ENCODE measurements around the gene BAZ2A. TPM values are rescaled to one million over a fixed set of nuclear protein-coding genes. Genes with fewer than 3 reads are reported as not detected.
"Not testable (repeated sequence)": the region's sequence is repeated elsewhere in the genome, so short reads cannot be mapped to it uniquely, and the experiment has no call there.

BAZ2A gene
- 41.3 TPM for polyA plus RNA-seq (ENCODE audit: insufficient read length)

DNA sequence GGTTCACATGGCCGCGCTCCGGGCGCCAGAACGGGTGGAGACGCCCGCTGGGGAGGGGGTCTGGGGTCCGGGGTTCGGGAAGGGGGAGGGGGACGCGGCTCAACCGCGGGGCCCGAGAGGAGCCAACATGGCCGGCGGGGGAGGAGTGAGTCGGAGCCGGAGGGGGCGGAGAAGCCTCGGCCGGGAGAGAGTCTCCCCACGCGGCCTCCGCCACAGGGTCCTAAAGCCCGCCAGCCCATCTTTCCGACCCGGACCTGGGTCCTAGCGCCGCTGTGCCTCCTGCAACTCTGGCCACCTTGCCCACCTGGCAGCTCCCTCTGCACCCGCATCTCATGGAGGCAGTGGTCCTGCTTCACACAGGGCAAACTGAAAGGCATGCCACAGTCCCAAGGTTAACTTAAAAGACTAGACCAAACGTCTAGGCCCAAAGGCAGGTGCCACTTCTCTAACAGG is at the start of gene BAZ2A:
Gene BAZ2A (minus strand): TSS at position 147 of the 453 bp plus-strand sequence. CDS start 12,796 bp downstream, outside the sequence.
- peak; percentile 60 for DNase-seq (ENCODE audit: low read depth)

DNA sequence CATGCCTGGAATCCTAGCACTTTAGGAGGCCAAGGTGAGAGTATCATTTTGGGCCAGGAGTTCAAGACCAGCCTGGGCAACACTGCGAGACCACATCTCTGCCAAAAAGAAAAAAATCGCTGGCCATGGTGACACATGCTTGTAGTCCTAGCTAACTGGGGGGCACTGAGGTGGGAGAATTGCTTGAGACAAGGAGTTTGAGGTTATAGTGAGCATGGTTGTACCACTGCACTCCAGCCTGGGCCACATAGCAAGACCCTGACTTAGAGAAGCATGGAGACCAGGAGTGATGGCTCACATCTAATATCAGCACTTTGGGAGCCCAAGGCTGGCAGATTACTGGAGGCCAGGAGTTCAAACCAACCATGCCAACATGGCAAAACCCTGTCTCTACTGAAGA is 48.7 kb upstream of the BAZ2A start:
- no peak for DNase-seq (ENCODE audit: low read depth)

DNA sequence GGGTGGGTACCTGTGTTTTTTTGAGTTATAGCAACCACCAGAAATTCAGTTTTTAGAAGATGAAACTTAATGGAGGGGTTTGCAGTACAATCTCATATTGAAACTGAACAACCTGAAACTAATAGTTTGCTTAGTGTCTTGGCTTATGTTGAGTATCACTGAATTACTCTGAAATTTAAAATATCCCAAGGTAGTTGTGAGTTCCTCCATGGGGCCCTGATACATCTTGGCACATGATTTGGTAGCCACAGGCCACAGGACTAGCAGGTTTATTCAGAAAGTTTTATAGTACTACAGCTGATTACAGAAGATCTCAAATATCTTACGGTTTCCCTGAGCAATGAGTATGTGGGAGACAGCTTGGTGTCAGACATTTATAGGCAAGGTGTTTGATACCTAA is 47.6 kb upstream of the BAZ2A start:
- no peak for DNase-seq (ENCODE audit: low read depth)

DNA sequence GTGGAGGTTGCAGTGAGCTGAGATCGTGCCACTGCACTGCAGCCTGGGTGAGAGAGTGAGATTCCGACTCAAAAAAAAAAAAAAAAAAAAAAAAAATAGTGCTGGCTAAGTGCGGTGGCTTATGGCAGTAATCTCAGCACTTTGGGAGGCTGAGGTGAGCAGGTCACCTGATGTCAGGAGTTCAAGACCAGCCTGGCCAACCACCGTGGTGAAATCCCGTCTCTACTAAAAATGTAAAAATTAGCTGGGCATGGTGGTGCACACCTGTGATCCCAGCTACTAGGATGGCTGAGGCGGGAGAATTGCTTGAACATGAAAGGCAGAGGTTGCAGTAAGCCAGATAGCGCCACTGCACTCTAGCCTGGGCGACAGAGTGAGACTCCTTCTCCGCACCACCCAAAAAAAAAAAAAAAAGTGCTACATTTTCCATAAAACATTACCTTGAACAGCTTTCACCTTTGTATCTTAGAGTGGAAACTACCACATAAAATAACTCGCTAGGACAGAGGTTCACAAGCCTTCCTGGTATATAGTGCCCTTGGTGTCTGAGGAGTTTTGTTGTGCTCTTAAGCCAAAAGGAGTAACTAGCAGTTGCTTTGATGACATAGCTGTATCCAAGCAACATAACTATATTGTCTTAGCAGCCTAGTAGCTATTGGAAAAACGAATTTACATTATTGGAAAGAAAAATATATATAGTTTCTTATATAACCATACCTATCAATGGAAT is 46.9 kb upstream of the BAZ2A start:
- no peak for DNase-seq (ENCODE audit: low read depth)

DNA sequence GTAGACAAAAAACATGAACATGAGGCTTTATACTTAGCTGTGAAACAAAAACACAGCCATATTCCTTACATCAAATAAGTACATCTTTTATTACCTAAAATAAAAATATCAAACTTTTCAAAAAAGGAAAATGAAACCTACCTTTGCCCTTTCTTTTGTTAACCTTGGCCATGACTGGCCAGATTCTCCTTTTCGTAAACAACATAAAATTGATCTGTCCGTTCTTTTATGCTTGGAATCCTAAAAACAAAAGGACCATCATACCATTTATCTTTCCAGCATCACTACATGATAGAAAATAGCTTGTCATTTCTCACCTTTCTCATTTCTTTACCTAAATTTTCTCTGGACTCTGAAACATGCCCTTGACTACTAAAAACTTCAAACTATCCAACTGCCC is 41.5 kb upstream of the BAZ2A start:
- DNase-seq (ENCODE audit: low read depth): no peak

DNA sequence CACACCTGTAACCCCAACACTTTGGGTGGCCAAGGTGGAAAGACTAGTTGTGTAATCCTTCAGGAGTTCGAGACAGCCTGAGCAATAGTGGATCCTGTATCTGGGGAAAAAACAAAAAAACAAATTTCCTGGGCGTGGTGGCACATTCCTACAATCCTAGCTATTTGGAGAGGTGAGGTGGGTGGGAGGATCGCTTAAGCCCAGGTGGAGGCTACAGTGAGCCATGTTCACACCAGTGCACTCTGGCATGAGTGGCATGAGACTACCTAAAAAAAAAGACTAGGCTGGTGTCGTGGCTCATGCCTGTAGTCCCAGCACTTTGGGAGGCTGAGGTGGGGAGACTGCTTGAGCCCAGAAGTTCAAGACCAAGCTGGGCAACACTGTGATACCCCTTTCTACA is 40.7 kb upstream of the BAZ2A start:
- DNase-seq (ENCODE audit: low read depth): no peak

DNA sequence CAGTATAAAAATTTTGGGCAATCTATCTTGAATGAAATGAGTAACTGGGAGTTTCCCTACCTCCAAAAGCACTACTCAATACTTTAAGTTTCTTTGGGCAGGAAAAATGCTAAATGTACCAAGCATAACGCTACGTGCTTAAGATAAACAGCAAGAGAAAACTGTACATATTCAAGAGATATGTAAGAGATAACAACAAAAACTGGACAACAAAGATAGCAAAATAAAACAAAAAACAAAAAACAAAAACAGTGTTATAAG is 38.0 kb upstream of the BAZ2A start:
- DNase-seq (ENCODE audit: low read depth): no peak

DNA sequence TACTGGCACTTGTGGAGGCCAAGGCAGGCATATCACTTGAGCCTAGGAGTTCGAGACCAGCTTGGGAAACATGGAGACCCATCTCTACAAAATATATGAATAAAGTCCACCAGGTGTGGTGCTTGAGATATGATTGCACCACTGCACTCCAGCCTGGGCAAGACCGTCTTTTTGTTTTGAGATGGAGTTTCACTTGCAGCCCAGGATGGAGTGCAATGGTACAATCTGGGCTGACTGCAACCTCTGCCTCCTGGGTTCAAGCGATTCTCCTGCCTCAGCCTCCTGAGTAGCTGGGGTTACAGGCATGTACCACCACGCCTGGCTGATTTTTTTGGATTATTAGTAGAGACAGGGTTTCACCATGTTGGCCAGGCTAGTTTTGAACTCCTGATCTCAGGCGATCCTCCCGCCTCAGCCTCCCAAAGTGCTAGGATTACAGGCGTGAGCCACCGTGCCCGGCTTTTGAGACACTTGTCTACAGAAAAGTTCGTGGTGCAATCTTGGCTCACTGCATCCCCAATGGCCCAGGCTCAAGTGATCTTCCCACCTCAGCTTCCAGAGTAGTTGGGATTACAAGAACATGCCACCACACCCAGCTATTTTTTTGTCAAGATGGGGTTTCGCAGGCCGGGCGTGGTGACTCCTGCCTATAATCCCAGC is 32.0 kb upstream of the BAZ2A start:
- no peak for DNase-seq (ENCODE audit: low read depth)

DNA sequence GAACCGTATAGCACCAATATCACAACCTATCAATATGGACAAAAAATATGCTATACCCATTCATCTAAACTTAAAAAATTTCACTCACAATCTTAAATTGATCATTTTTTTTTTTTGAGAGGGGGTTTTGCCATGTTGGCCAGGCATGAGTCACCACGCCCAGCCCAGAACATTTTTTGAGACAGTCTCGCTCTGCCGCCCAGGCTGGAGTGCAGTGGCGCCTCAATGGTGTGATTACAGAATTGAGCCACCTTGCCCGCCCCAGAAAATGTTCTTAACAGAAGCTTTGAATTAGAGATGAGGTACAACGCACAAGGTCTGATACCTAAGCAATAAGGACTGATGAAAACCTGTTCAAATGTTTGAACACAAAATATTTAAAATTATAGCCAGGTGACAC is 31.4 kb upstream of the BAZ2A start:
- DNase-seq (ENCODE audit: low read depth): no peak

DNA sequence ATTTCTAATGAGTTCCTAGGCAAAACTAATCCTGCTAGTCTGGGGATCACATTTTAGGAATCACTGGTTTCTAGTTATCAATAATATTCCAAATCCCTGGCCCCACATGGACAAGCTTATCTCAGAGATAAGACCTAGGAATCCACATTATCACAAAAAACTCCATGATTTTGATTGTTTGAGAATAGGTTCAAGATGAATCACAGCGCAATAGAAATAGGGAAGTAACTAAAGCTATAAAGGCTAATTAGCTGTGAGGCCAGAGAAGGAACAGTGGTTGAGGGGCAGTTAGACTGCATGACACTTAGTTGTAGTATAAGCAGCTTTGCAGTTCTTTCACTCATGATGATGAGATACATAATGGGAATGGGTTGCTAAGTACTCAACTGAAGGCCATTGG is 28.8 kb upstream of the BAZ2A start:
- no peak for DNase-seq (ENCODE audit: low read depth)

DNA sequence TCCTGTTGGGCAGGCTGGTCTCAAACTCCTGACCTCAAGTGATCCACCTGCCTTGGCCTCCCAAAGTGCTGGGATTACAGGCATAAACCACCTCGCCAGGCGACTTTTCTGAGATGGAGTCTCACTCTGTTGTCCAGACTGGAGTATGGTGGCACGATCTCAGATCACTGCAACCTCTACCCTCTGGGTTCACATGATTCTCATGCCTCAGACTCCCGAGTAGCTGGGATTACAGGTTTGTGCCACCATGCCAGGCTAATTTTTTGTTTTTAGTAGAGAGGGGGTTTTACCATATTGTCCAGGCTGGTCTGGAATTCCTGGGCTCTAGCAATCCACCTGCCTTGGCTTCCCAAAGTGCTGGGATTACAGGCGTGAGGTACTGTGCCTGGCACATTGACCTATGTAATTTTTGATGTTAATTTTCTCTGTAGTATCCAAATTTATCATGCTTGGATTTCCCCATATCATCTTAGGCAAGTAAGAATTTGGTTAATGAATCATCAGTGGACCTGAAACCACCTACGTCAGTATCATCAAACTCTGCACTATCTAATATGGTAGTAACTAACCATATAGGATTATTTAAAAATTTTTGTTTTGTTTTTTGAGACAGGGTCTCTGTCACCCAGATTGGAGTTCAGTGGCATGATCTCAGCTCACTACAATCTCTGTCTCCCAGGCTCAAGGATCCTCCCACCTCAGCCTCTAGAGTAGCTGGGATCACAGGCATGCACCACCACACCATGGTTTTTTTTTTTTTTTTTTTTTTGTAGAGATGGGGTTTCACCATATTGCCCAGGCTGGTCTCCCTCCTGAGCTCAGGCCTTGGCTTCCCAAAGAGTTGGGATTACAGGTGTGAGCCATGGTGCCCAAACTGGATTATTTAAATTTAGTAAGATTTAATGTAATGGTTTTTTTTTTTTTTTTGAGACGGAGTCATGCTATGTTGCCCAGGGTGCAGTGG is 27.6 kb upstream of the BAZ2A start:
- DNase-seq (ENCODE audit: low read depth): no peak

DNA sequence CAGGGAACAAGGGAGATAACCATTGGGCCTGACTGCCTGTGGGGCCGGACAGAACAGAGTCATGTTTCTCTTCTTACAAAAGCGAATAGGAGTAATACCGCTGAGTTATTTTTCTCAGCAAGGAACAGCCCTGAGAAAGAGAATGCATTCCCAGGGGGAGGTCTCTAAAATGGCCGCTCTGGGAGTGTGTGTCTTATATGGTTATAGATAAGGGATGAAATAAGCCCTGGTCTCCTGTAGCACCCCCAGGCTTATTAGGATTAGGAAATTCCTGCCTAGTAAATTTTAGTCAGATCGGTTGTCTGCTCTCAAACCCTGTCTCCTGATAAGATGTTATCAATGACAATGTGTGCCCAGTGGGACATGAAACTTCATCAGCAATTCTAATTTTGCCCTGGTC is 23.7 kb upstream of the BAZ2A start:
- not testable (repeated sequence) for DNase-seq (ENCODE audit: low read depth)

DNA sequence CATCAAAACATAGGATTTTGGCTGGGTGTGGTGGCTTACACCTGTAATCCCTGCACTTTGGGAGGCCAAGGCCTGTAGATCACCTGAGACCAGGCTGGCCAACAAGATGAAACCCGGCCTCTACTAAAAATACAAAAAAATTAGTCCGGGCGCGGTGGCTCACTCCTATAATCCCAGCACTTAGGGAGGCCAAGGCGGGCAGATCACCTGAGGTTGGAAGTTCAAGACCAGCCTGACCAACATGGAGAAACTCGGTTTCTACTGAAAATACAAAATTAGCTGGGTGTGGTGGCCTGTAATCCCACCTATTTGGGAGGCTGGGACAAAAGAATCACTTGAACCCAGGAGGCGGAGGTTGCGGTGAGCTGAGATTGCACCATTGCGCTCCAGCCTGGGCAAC is 17.9 kb upstream of the BAZ2A start:
- DNase-seq (ENCODE audit: low read depth): not testable (repeated sequence)

DNA sequence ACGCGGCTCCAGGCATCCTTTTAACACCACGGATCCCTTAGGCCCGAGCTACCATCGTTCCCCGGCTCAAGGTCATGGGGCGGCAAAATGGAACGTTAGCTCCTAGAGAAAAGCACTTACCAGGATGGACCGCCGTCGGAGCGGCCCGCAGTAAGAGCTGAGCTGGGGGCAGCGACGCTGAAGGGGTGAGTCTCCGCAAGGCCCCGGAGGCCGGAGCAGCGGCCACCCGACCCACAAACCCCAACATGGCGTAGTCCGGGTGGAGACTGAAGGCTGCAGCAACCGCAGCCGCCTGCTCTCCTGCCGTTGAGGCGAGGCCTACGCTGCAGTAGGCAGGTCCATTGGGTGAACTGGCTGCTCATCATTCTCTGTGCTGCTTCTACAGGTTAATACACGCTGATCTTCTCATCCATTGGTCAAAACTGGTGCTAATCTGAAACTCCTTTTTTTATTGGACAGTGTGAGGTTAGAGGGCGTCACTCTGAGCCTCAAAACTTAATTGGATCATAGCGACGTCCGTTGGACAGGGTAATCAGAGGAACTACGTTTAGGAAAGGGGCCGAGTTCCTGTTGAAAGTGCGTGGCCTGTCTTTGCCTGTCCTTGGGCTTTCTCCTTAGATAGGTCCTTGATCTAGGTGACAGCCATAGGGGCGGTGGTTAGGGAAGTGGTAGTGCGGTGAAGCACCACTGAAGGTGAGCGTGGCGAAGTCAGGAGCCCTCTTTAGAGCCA is 15.8 kb upstream of the BAZ2A start, which contains the start of gene ATP5F1B:
Gene ATP5F1B (minus strand): TSS at position 268 of the 730 bp plus-strand sequence. CDS start 21 bp downstream, at position 247.
- DNase-seq (ENCODE audit: low read depth): peak; percentile 100

DNA sequence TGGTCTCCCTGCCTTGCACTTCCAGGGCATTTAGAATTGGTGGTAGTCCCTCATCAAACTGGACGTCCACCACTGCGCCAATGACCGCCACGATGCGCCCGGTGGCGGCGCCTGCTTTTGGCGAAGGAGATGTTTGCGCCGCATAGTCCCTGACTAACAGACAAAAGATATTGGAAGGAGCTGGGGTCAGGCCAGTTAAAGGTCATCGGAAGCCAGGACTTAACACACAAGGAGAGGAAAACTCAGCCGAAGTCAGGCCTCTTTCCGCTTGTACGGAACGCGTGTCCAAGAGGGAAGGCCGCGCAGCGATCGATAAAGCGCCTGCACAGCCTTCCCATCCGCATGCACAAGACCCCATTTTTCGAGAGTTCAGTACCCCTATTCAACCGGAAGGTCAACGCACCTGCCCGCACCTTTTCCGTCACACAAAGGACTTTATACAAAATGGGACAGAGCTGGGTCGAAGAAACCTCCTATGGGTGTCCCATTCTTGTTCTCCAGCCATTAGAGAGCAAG is 15.1 kb upstream of the BAZ2A start:
- no peak for DNase-seq (ENCODE audit: low read depth)

DNA sequence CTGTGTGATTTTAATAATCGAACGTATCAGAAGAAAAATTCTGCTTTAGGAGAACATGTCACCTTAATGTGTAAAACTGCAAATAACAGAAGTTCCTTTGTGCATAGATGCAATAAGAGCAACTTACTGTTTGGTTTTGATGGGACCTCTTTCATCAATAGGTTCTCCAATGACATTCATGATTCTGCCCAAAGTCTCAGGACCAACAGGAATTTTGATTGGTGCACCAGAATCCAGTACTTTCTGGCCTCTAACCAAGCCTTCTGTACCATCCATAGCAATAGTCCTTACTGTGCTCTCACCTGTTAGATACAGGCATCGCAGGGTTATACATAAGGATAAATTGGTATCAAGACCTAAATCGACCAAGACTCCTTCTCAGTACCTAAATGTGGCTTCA is 14.5 kb upstream of the BAZ2A start:
- DNase-seq (ENCODE audit: low read depth): no peak

DNA sequence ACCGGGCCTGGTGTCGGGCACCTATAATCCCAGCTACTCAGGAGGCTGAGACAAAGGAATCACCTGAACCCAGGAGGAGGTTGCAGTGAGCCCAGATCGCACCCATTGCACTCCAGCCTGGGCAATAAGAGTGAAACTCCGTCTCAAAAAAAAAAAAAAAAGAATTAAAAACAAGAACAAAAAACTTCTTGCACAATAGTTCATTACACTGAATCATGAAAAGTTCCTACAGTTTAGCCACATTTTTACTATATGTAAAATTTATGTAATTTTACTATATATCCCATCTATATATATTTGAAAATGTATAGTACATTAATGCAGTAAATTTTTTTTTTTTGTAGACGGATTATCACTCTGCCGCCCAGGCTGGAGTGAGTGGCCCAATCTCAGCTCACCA is 11.1 kb upstream of the BAZ2A start:
- DNase-seq (ENCODE audit: low read depth): no peak

DNA sequence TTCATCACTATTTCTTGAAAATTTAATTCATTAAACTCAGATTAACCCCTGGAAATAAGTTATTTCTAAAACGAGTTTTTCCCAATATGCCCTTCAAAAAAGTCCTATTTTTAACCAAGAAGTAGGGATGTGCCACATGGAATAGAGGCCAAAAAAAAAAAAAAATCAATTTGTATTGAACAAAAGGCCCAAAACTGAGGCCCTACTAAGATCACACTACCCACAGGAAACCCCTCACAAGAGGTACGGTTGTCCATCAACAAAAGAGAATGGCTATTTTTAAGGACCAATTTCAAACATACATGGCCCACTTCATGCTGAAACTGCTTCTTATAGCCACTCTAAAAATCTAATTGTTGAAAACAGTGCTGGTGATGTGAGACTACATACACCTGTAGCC is 7.5 kb upstream of the BAZ2A start:
- no peak for DNase-seq (ENCODE audit: low read depth)

DNA sequence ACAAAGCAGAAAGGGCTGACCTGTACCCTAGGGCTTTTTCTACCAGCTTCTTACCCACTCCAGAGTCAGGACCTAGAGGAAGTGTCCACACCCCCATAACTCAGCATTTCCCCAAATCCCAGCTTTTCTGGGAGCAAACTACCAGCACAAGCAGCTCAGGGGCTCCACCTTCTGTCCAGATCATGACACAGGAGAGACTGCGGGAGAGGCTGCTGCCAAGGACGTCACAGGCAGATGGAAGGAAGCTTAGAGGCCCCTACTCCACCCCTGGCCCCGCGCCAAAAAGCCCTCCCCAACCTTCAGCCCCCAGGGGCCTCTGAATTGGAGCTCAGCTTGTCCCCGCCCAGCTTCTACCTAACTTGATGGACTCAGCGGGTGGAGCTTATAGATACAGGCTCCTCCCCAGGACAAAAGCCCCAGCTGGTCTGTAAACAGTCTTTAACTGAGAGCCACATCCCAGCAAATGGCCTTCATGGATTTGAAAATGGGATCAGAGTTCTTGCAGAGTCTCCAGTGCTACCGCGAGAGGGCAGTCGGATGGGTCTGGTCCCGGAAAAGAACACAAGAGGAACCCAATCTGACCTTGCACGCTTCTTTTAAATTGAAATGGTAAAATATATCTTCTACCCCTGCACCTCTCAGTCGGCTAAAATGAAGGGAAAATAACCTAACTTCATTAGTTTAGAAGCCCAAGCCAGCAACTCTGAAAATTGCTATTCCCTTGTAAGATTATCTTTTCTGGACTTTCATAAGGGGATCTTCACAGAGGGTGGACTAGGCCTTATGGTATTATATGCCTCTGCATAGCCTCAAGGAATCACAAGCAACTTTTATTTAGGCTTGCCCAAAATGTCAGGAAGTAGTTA is 6.8 kb upstream of the BAZ2A start:
- peak; percentile 98 for DNase-seq (ENCODE audit: low read depth)
